Kidney epithelial cell (primary cell): ENCODE measurements around the gene GNAZ. TPM values are rescaled to one million over a fixed set of nuclear protein-coding genes. Genes with fewer than 3 reads are reported as not detected.

Experiments used
- DNase-seq: peaks from one replicate; pipeline ENCODE4 v3.0.0-alpha.2; 2010; ENCODE audit warnings: low read depth
- H3K27me3 ChIP-seq: 2 replicates; pipeline ENCODE4 v1.6.0; 2011; ENCODE audit warnings: low read length; ENCODE audit not compliant: control insufficient read depth, insufficient read depth
- H3K36me3 ChIP-seq: 2 replicates; pipeline ENCODE4 v1.5.1; 2011; ENCODE audit warnings: low read length; ENCODE audit not compliant: control insufficient read depth, insufficient read depth
- H3K4me3 ChIP-seq: 2 replicates; pipeline ENCODE4 v1.5.1; 2011; ENCODE audit warnings: low read depth, mild to moderate bottlenecking, control low read depth, low read length
- CTCF ChIP-seq: IDR thresholded peaks from 2 replicates; pipeline ENCODE4 v1.5.1; 2011; ENCODE audit warnings: mild to moderate bottlenecking, moderate library complexity, low read length, control low read depth, inconsistent platforms; ENCODE audit not compliant: insufficient read depth, poor library complexity, severe bottlenecking
- total RNA-seq: library from RNA; depleted of rRNA; stranded (reverse); fragments of >200 nt; gene quantifications from 2 replicates; pipeline ENCODE4 v1.2.3, GENCODE V29; 2015

Gene GNAZ
- total RNA-seq, 1 donor from 2014 or later, result 9.2 TPM

- DNase-seq, result no peak
- TF ChIP-seq CTCF, result no peak
- H3K27me3 ChIP-seq, result no peaks in the 10 kb centered on the region
- H3K4me3 ChIP-seq, result no peak overlapping the region
- H3K36me3 ChIP-seq, result no peaks in the 10 kb centered on the region
Measured at GRCh38 chr22:23086263-23086662, 15.9 kb downstream of the GNAZ start.

- H3K36me3 ChIP-seq, result no peaks in the 10 kb centered on the region
- H3K27me3 ChIP-seq, result no peaks in the 10 kb centered on the region
- no peak for DNase-seq
- no peak overlapping the region for H3K4me3 ChIP-seq
- TF ChIP-seq CTCF, result no peak
Measured at GRCh38 chr22:23086787-23087186, 16.5 kb downstream of the GNAZ start.

GRCh38 chr22:23088199-23088604 lies 17.9 kb downstream of the GNAZ start:
- no peak for TF ChIP-seq CTCF
- no peaks in the 10 kb centered on the region for H3K27me3 ChIP-seq
- no peaks in the 10 kb centered on the region for H3K36me3 ChIP-seq
- H3K4me3 ChIP-seq, result no peak overlapping the region
- no peak for DNase-seq

GRCh38 chr22:23089010-23089409 lies 18.7 kb downstream of the GNAZ start:
- H3K4me3 ChIP-seq, result no peak overlapping the region
- H3K27me3 ChIP-seq, result no peaks in the 10 kb centered on the region
- no peaks in the 10 kb centered on the region for H3K36me3 ChIP-seq
- DNase-seq, result no peak
- TF ChIP-seq CTCF, result no peak

- no peaks in the 10 kb centered on the region for H3K36me3 ChIP-seq
- no peak for TF ChIP-seq CTCF
- H3K27me3 ChIP-seq, result no peaks in the 10 kb centered on the region
- H3K4me3 ChIP-seq, result no peak overlapping the region
- DNase-seq, result no peak
Measured at GRCh38 chr22:23089633-23090456, 19.5 kb downstream of the GNAZ start.

GRCh38 chr22:23090457-23090835 lies 20.1 kb downstream of the GNAZ start:
- H3K36me3 ChIP-seq, result no peaks in the 10 kb centered on the region
- DNase-seq, result no peak
- no peak for TF ChIP-seq CTCF
- no peaks in the 10 kb centered on the region for H3K27me3 ChIP-seq
- H3K4me3 ChIP-seq, result no peak overlapping the region
